Measurements from ENCODE around the gene CILP2. TPM values are rescaled to one million over a fixed set of nuclear protein-coding genes. Genes with fewer than 3 reads are reported as not detected.
A peak's percentile ranks its signal among the peaks of the same experiment; 100 is the strongest.

CILP2 gene
- total RNA-seq, 1 donor from 2014 or later: 0.30 TPM

- peak; percentile 47 for ATAC-seq
- DNase-seq (ENCODE audit: missing footprints): peak; percentile 88
- intact Hi-C loops (cut with DNase I): loop anchor here (1.0 kb wide), 1 partner anchor 22 kb away; no protein-coding TSS in a partner anchor
Measured at GRCh38 chr19:19554074-19555023, 16.3 kb downstream of the CILP2 start.

GRCh38 chr19:19558055-19558454 lies 20.0 kb downstream of the CILP2 start:
- intact Hi-C loops (cut with DNase I): no loop called here
- no peak for DNase-seq (ENCODE audit: missing footprints)
- no peak for ATAC-seq

- ATAC-seq (no peak), DNase-seq (ENCODE audit: missing footprints) (no peak)
- intact Hi-C loops (cut with DNase I): no loop called here
Measured at GRCh38 chr19:19558636-19559035, 20.6 kb downstream of the CILP2 start.

- ATAC-seq (no peak), DNase-seq (ENCODE audit: missing footprints) (no peak)
- intact Hi-C loops (cut with DNase I): no loop called here
Measured at GRCh38 chr19:19559931-19560330, 21.9 kb downstream of the CILP2 start.

- peak; percentile 20 for ATAC-seq
- intact Hi-C loops (cut with DNase I): no loop called here
- DNase-seq (ENCODE audit: missing footprints): no peak
Measured at GRCh38 chr19:19561946-19562664, 24.0 kb downstream of the CILP2 start.

GRCh38 chr19:19562665-19563347 lies 24.7 kb downstream of the CILP2 start:
- intact Hi-C loops (cut with DNase I): no loop called here
- ATAC-seq: peak; percentile 16

GRCh38 chr19:19563348-19563848 lies 25.3 kb downstream of the CILP2 start:
- no peak for ATAC-seq
- no peak for DNase-seq (ENCODE audit: missing footprints)
- intact Hi-C loops (cut with DNase I): no loop called here

More at GRCh38 chr19:19562665-19563347, 24.7 kb downstream of the CILP2 start:
- no peak for DNase-seq (ENCODE audit: missing footprints)

GRCh38 chr19:19566306-19566705 lies 28.2 kb downstream of the CILP2 start:
- intact Hi-C loops (cut with DNase I): no loop called here
- ATAC-seq (no peak), DNase-seq (ENCODE audit: missing footprints) (no peak)

GRCh38 chr19:19567391-19567790 lies 29.3 kb downstream of the CILP2 start:
- ATAC-seq (no peak), DNase-seq (ENCODE audit: missing footprints) (no peak)
- intact Hi-C loops (cut with DNase I): no loop called here

GRCh38 chr19:19568802-19569756 lies 31.0 kb downstream of the CILP2 start:
- DNase-seq (ENCODE audit: missing footprints) (no peak), ATAC-seq (no peak)
- intact Hi-C loops (cut with DNase I): no loop called here

- ATAC-seq (no peak), DNase-seq (ENCODE audit: missing footprints) (no peak)
- intact Hi-C loops (cut with DNase I): no loop called here
Measured at GRCh38 chr19:19570571-19570970, 32.5 kb downstream of the CILP2 start.

GRCh38 chr19:19571071-19571786 lies 33.2 kb downstream of the CILP2 start:
- intact Hi-C loops (cut with DNase I): no loop called here
- DNase-seq (ENCODE audit: missing footprints): no peak
- no peak for ATAC-seq

GRCh38 chr19:19575411-19575810 lies 37.3 kb downstream of the CILP2 start:
- DNase-seq (ENCODE audit: missing footprints) (no peak), ATAC-seq (no peak)
- intact Hi-C loops (cut with DNase I): no loop called here

- ATAC-seq (no peak), DNase-seq (ENCODE audit: missing footprints) (no peak)
- intact Hi-C loops (cut with DNase I): no loop called here
Measured at GRCh38 chr19:19578252-19578651, 40.2 kb downstream of the CILP2 start.

GRCh38 chr19:19579533-19580361 lies 41.7 kb downstream of the CILP2 start:
- DNase-seq (ENCODE audit: missing footprints) (no peak), ATAC-seq (no peak)
- intact Hi-C loops (cut with DNase I): no loop called here

GRCh38 chr19:19580418-19580817 lies 42.4 kb downstream of the CILP2 start:
- intact Hi-C loops (cut with DNase I): no loop called here
- no peak for DNase-seq (ENCODE audit: missing footprints)

GRCh38 chr19:19581391-19581790 lies 43.3 kb downstream of the CILP2 start:
- ATAC-seq: no peak
- intact Hi-C loops (cut with DNase I): no loop called here

More at GRCh38 chr19:19580418-19580817, 42.4 kb downstream of the CILP2 start:
- no peak for ATAC-seq

More at GRCh38 chr19:19581391-19581790, 43.3 kb downstream of the CILP2 start:
- DNase-seq (ENCODE audit: missing footprints): peak; percentile 9

All from Right ventricle myocardium inferior (tissue), 1 donor.